Mucosa of descending colon (tissue), 3 donors: ENCODE data around the gene TOX2. TPM values are rescaled to one million over a fixed set of nuclear protein-coding genes. Genes with fewer than 3 reads are reported as not detected.

ENCODE experiments used
- ATAC-seq: fragments of 200-7000 bp; cut with Tn5 transposase; one replicate; pipeline ENCODE4 v1.9.1; 2020; ENCODE audit warnings: mild to moderate bottlenecking, moderate library complexity
- DNase-seq, 3 donors: peaks; one replicate each; pipeline ENCODE4 v3.0.0-alpha.2; 2020
- H3K36me3 ChIP-seq: fragments of 200-600 bp; one replicate; pipeline ENCODE4 v1.8.0; 2021; ENCODE audit warnings: low read depth, mild to moderate bottlenecking
- H3K4me1 ChIP-seq: fragments of 200-600 bp; one replicate; pipeline ENCODE4 v1.8.0; 2021; ENCODE audit warnings: low read depth, mild to moderate bottlenecking
- H3K4me3 ChIP-seq: fragments of 200-600 bp; one replicate; pipeline ENCODE4 v1.8.0; 2021; ENCODE audit warnings: mild to moderate bottlenecking
- H3K9me3 ChIP-seq: fragments of 200-600 bp; one replicate; pipeline ENCODE4 v1.8.0; 2021; ENCODE audit warnings: mild to moderate bottlenecking
- intact Hi-C, 2 donors: fragments of 100-400 bp; cut with DNase I in 1 of 2; cut with micrococcal nuclease in 1 of 2; formaldehyde crosslinking; loops; one replicate each; pipeline versions ENCODE4 v1.11.0 to v1.11.1; 2022; cut with DNase I, micrococcal nuclease
- total RNA-seq, 3 donors: library from RNA; stranded (reverse); fragmentation: NEBNext Ultra II Directional in 2 of 3; extraction: Animal tissue kit (Norgen Biotek cat#: 25700) in 2 of 3; gene quantifications; one replicate each; pipeline versions ENCODE4 v1.2.1 to v1.2.4, GENCODE V29; 2021 to 2023
- TF ChIP-seq, protein P1 (sequence below): fragments of 200-600 bp; IDR thresholded peaks from one replicate; pipeline ENCODE4 v1.8.0; 2022; ENCODE audit warnings: antibody characterized with exemption, mild to moderate bottlenecking
- donor health status: DM: no; HTN: no; CAD: no; lungs with moderate emphysema.
- donor health status: DM: no; HTN: no; CAD: no.
- donor health status: DM: no; HTN: yes; CAD: no.

The TOX2 gene
- total RNA-seq, 3 donors from 2014 or later: 2.9 to 6.1 (median 5.5) TPM

DNA sequence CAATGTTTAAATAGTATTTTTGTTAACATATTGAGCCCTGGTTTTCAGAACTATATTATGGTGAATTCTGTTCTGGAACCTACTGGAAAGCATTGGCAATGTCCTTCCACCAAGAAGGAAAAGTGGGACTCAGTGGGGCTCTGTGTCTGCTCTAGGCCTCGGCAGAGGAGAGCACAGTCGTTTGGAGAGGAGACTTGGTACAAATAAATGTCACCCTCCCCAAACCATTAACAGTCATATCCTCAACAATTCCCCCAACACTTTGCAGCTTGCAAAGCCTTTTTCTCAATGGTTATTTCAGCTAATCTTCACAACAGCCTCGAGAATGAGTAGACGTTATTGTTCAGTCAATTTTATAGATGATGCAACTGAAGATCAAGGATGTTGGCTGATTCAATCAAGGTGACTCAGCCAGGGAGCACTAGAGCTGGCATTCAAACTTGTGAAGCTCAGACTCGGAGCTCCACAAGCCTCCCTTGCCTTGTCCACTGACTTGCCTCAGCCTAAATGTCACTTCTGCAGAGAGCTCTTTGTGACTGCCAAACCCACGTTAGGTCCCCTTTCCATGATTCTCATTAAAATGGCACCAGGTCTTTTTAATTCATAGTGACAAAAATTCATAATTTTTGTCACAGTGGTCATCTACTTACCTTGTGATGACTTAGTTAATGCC, 60.6 kb downstream of the TOX2 start:
- ATAC-seq (no peak), DNase-seq (no peak)
- Histone ChIP-seq H3K4me3 (no peak overlapping the region), H3K36me3 (no peaks in the 10 kb centered on the region), H3K4me1 (no peaks in the 10 kb centered on the region), H3K9me3 (no peaks in the 10 kb centered on the region)
- TF ChIP-seq, protein P1, sequence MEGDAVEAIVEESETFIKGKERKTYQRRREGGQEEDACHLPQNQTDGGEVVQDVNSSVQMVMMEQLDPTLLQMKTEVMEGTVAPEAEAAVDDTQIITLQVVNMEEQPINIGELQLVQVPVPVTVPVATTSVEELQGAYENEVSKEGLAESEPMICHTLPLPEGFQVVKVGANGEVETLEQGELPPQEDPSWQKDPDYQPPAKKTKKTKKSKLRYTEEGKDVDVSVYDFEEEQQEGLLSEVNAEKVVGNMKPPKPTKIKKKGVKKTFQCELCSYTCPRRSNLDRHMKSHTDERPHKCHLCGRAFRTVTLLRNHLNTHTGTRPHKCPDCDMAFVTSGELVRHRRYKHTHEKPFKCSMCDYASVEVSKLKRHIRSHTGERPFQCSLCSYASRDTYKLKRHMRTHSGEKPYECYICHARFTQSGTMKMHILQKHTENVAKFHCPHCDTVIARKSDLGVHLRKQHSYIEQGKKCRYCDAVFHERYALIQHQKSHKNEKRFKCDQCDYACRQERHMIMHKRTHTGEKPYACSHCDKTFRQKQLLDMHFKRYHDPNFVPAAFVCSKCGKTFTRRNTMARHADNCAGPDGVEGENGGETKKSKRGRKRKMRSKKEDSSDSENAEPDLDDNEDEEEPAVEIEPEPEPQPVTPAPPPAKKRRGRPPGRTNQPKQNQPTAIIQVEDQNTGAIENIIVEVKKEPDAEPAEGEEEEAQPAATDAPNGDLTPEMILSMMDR: no peak
- intact Hi-C loops: no loop called here

DNA sequence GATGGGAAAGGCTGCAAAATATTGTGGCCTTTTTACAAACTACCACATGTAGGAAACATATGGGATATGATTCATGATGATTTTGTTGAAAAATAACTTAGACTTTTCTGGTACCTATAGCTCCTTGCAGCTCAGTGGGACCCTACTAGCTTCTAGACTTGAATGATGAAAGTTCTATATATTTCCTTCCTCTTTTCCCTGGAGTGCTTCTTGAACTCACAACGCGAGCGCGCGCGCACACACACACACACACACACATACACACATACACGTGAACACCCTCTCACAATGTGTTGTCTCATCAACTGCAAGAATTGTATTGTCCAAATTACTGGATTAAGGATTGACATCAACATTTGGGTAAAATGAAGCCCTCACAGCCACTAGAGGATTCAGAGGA, 61.9 kb downstream of the TOX2 start:
- no peak for DNase-seq
- no peak for ATAC-seq
- H3K36me3 ChIP-seq: no peaks in the 10 kb centered on the region
- intact Hi-C loops: no loop called here
- no peaks in the 10 kb centered on the region for H3K9me3 ChIP-seq
- H3K4me3 ChIP-seq: no peak overlapping the region
- no peaks in the 10 kb centered on the region for H3K4me1 ChIP-seq
- TF ChIP-seq, protein P1: no peak

DNA sequence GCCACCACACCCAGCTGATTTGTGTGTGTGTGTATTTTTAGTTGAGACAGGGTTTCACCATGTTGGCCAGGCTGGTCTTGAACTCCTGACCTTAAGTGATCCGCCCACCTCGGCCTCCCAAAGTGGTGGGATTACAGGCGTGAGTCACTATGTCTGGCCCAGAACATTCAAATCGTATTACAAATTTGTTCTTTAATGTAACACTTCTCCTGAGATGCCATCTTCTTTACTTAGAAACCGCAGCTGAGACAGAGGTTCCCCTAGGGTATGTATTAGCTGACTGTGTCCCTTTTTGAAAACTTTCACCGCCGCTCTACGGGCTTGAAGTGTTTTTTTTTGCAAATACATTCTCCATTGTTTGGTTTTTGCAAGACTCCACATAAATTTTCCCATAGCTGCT, 62.6 kb downstream of the TOX2 start:
- ATAC-seq: no peak
- no peaks in the 10 kb centered on the region for H3K36me3 ChIP-seq
- H3K9me3 ChIP-seq: no peaks in the 10 kb centered on the region
- intact Hi-C loops: no loop called here
- H3K4me1 ChIP-seq: no peaks in the 10 kb centered on the region
- TF ChIP-seq, protein P1: no peak
- no peak for DNase-seq
- H3K4me3 ChIP-seq: no peak overlapping the region

DNA sequence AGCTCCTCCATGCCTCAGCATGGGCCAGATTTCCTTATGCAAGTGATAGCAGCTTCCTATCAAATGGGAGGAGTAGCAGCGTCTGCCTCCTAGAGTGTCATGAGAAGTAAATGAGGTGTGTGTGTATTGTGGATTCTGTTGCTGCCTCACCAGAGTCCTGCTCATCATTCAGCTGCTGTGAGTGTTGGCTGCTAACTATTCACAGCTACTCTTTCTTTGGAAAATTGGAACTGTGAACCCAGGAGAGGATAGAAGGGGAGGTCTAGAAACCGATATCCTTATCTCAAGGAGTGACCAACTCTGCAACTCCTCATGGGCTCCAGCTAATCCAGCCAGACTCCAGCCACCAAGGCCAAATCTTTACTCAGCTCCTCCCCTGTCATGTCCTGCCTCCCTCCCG, 63.3 kb downstream of the TOX2 start:
- intact Hi-C loops: no loop called here
- Histone ChIP-seq H3K4me3 (no peak overlapping the region), H3K4me1 (no peaks in the 10 kb centered on the region), H3K36me3 (no peaks in the 10 kb centered on the region), H3K9me3 (no peaks in the 10 kb centered on the region)
- ATAC-seq (no peak), DNase-seq (no peak)
- TF ChIP-seq, protein P1: no peak

DNA sequence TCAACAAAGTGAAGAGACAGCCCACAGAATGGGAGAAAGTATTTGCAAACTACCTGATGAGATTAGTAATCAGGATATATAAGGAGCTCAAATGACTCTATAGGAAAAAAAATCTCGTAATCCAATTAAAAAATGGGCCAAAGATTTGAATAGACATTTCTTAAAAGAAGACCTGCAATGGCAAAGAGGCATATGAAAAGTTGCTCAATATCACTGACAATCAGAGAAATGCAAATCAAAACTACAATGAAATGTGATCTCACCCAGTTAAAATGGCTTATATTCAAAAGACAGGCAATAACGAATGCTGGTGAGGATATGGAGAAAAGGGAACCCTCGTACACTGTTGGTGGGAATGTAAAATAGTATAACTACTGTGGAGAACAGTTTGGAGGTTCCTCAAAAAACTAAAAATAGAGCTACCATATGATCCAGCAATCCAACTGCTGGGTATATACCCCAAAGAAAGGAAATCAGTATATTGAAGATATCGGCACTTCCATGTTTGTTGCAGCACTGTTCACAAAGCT, 65.0 kb downstream of the TOX2 start:
- H3K4me1 ChIP-seq: peaks cover 11% of the 10 kb centered on the region
- no peak overlapping the region for H3K4me3 ChIP-seq
- intact Hi-C loops: no loop called here
- H3K36me3 ChIP-seq: no peaks in the 10 kb centered on the region
- ATAC-seq (no peak), DNase-seq (no peak)
- no peaks in the 10 kb centered on the region for H3K9me3 ChIP-seq
- TF ChIP-seq, protein P1: no peak
